Measurements from ENCODE around the gene SLC14A1. TPM values are rescaled to one million over a fixed set of nuclear protein-coding genes. Genes with fewer than 3 reads are reported as not detected.

Gene SLC14A1
- total RNA-seq, 1 experiment from 2014 or later: not detected

- CTCF ChIA-PET: interaction anchor here (0.7 kb wide), 1 partner anchor 291 kb away, joined by 3 read pairs; no protein-coding TSS in a partner anchor
- Mint-ChIP-seq H3K9me3 (ENCODE audit: low read depth, unreplicated experiment) (peaks cover 16% of the 10 kb centered on the region), H3K4me3 (ENCODE audit: low read depth, unreplicated experiment) (no peak overlapping the region), H3K27me3 (ENCODE audit: unreplicated experiment) (peaks cover 32% of the 10 kb centered on the region), H3K27ac (ENCODE audit: unreplicated experiment) (peak overlapping the region; percentile 9), H3K36me3 (ENCODE audit: insufficient read depth, unreplicated experiment) (peaks cover 12% of the 10 kb centered on the region), H3K4me1 (ENCODE audit: low read depth, unreplicated experiment) (peaks cover 21% of the 10 kb centered on the region)
- no peak for DNase-seq
- no TSS peak for BruUV-seq (replicated peaks)
- intact Hi-C loops (cut with micrococcal nuclease; ENCODE audit: unreplicated experiment): no loop called here
- no peak for TF ChIP-seq CTCF (IDR thresholded peaks at IDR 0.05; ENCODE audit: unreplicated experiment)
Measured at GRCh38 chr18:45771587-45772480, 47.9 kb downstream of the SLC14A1 start.

GRCh38 chr18:45774065-45774521 is 50.1 kb downstream of the SLC14A1 start:
- peaks cover 16% of the 10 kb centered on the region for H3K9me3 Mint-ChIP-seq (ENCODE audit: low read depth, unreplicated experiment)
- peaks cover 21% of the 10 kb centered on the region for H3K4me1 Mint-ChIP-seq (ENCODE audit: low read depth, unreplicated experiment)
- TF ChIP-seq CTCF (IDR thresholded peaks at IDR 0.05; ENCODE audit: unreplicated experiment): no peak
- peaks cover 12% of the 10 kb centered on the region for H3K36me3 Mint-ChIP-seq (ENCODE audit: insufficient read depth, unreplicated experiment)
- DNase-seq: no peak
- peak overlapping the region; percentile 60 for H3K27ac Mint-ChIP-seq (ENCODE audit: unreplicated experiment)
- CTCF ChIA-PET: no interaction called here
- intact Hi-C loops (cut with micrococcal nuclease; ENCODE audit: unreplicated experiment): loop anchor here (2.0 kb wide), 1 partner anchor 63 kb away; no protein-coding TSS in a partner anchor
- H3K4me3 Mint-ChIP-seq (ENCODE audit: low read depth, unreplicated experiment): no peak overlapping the region
- no TSS peak for BruUV-seq (replicated peaks)
- peaks cover 28% of the 10 kb centered on the region for H3K27me3 Mint-ChIP-seq (ENCODE audit: unreplicated experiment)

GRCh38 chr18:45775241-45775676 is 51.3 kb downstream of the SLC14A1 start:
- TF ChIP-seq CTCF (IDR thresholded peaks at IDR 0.05; ENCODE audit: unreplicated experiment): no peak
- BruUV-seq (replicated peaks): TSS peak; percentile 97
- H3K4me1 Mint-ChIP-seq (ENCODE audit: low read depth, unreplicated experiment): peaks cover 21% of the 10 kb centered on the region
- peaks cover 17% of the 10 kb centered on the region for H3K27me3 Mint-ChIP-seq (ENCODE audit: unreplicated experiment)
- peaks cover 12% of the 10 kb centered on the region for H3K36me3 Mint-ChIP-seq (ENCODE audit: insufficient read depth, unreplicated experiment)
- intact Hi-C loops (cut with micrococcal nuclease; ENCODE audit: unreplicated experiment): loop anchor here (2.0 kb wide), 1 partner anchor 62 kb away; no protein-coding TSS in a partner anchor
- peak; percentile 86 for DNase-seq
- peaks cover 10% of the 10 kb centered on the region for H3K9me3 Mint-ChIP-seq (ENCODE audit: low read depth, unreplicated experiment)
- peak overlapping the region; percentile 60 for H3K27ac Mint-ChIP-seq (ENCODE audit: unreplicated experiment)
- CTCF ChIA-PET: interaction anchor here (1.0 to 1.8 kb wide), 2 partner anchors 26 to 28 kb away, joined by 4 to 5 read pairs; no protein-coding TSS in a partner anchor
- H3K4me3 Mint-ChIP-seq (ENCODE audit: low read depth, unreplicated experiment): peak overlapping the region; percentile 89

GRCh38 chr18:45775743-45776142 is 51.8 kb downstream of the SLC14A1 start:
- intact Hi-C loops (cut with micrococcal nuclease; ENCODE audit: unreplicated experiment): loop anchor here (2.0 kb wide), 1 partner anchor 61 kb away; no protein-coding TSS in a partner anchor
- no TSS peak for BruUV-seq (replicated peaks)
- Mint-ChIP-seq H3K27me3 (ENCODE audit: unreplicated experiment) (peaks cover 12% of the 10 kb centered on the region), H3K27ac (ENCODE audit: unreplicated experiment) (peak overlapping the region; percentile 60), H3K36me3 (ENCODE audit: insufficient read depth, unreplicated experiment) (peaks cover 12% of the 10 kb centered on the region), H3K4me3 (ENCODE audit: low read depth, unreplicated experiment) (peak overlapping the region; percentile 89), H3K9me3 (ENCODE audit: low read depth, unreplicated experiment) (peaks cover 8% of the 10 kb centered on the region), H3K4me1 (ENCODE audit: low read depth, unreplicated experiment) (peaks cover 21% of the 10 kb centered on the region)
- DNase-seq: no peak
- TF ChIP-seq CTCF (IDR thresholded peaks at IDR 0.05; ENCODE audit: unreplicated experiment): no peak
- CTCF ChIA-PET: interaction anchor here (1.0 to 1.8 kb wide), 2 partner anchors 26 to 27 kb away, joined by 4 to 5 read pairs; no protein-coding TSS in a partner anchor
